Osteocyte (in vitro differentiated cells): ENCODE data around the gene SQSTM1. TPM values are rescaled to one million over a fixed set of nuclear protein-coding genes. Genes with fewer than 3 reads are reported as not detected.
A peak's percentile ranks its signal among the peaks of the same experiment; 100 is the strongest.

Source experiments
- DNase-seq: peaks from one replicate; pipeline ENCODE4 v3.0.0; 2021; ENCODE audit warnings: mixed read lengths; ENCODE audit not compliant: unreplicated experiment; ENCODE audit errors: extremely low spot score
- H3K27ac Mint-ChIP-seq: one replicate; pipeline ENCODE4 v1.8.0; 2021; ENCODE audit warnings: mild to moderate bottlenecking, mixed read lengths; ENCODE audit not compliant: unreplicated experiment
- H3K27me3 Mint-ChIP-seq: one replicate; pipeline ENCODE4 v1.8.0; 2021; ENCODE audit warnings: mixed read lengths; ENCODE audit not compliant: unreplicated experiment
- H3K36me3 Mint-ChIP-seq: one replicate; pipeline ENCODE4 v1.8.0; 2021; ENCODE audit warnings: mixed read lengths; ENCODE audit not compliant: unreplicated experiment
- H3K4me1 Mint-ChIP-seq: one replicate; pipeline ENCODE4 v1.8.0; 2021; ENCODE audit warnings: mixed read lengths; ENCODE audit not compliant: unreplicated experiment
- H3K4me3 Mint-ChIP-seq: one replicate; pipeline ENCODE4 v1.8.0; 2021; ENCODE audit warnings: mild to moderate bottlenecking, moderate library complexity, mixed read lengths; ENCODE audit not compliant: unreplicated experiment
- H3K9me3 Mint-ChIP-seq: one replicate; pipeline ENCODE4 v1.8.0; 2021; ENCODE audit warnings: mixed read lengths; ENCODE audit not compliant: unreplicated experiment
- CTCF ChIP-seq: fragments of 200-600 bp; sonication (generic); IDR thresholded peaks from 2 replicates; pipeline ENCODE4 v1.5.0; 2021; ENCODE audit warnings: antibody characterized with exemption, mild to moderate bottlenecking, moderate library complexity
- total RNA-seq: library from RNA; stranded (reverse); gene quantifications from 2 replicates; pipeline ENCODE4 v1.2.1, GENCODE V29; 2021

The SQSTM1 gene
- total RNA-seq, 1 donor from 2014 or later: 447 TPM

DNA sequence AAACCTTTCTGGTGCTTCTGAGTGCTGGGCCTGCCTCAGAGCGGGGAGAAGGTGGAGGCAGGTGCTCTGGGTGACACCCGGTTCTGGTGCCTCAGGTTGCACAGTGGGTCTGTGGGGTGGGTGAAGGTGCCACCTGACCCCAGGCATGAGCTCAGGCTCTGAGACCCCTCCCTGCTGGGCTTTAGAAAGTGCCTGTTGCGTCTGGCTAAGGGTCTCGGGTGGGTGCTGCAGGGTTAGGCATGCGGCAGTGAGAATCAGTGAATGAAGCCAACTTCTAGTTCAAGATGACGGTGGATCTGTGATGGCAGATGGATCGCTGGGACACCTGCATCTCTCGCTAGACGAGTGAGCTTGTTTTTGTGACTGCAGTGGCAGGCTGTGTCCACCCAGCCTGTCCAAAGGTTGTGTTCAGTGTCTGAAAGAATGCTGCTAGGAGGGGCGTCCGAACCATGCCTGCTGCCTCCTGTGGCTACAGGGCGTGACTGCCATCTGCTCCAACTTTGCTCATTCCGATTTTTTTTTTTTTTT is 5.0 kb downstream of the SQSTM1 start:
- Mint-ChIP-seq H3K4me1 (peaks cover 37% of the 10 kb centered on the region), H3K36me3 (peaks cover 67% of the 10 kb centered on the region), H3K4me3 (no peak overlapping the region), H3K27me3 (no peaks in the 10 kb centered on the region), H3K27ac (no peak overlapping the region), H3K9me3 (no peaks in the 10 kb centered on the region)
- no peak for DNase-seq
- TF ChIP-seq CTCF: no peak

DNA sequence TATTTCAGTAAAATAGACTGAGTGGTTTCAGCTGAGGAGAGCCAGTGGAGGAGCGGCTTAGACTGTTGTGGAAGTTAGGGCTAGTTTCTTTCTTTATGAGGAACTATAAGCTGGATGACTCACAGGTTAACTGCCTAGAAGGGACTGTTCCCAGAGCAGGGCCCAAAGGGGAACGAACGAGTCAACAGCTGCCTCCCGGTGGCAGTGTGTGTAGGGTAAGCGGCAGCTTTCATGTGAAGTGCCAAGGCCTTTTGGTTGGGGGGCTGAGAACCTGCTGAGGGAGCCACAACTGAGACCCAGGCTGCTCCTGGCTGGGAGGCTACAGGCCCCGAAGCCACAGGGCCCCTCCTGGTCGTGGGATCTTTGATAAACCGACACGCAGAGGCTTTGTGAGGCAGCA is 7.0 kb downstream of the SQSTM1 start:
- no peak for DNase-seq
- TF ChIP-seq CTCF: no peak
- Mint-ChIP-seq H3K27ac (peak overlapping the region; percentile 34), H3K36me3 (peaks cover 79% of the 10 kb centered on the region), H3K27me3 (no peaks in the 10 kb centered on the region), H3K4me3 (no peak overlapping the region), H3K4me1 (peaks cover 32% of the 10 kb centered on the region), H3K9me3 (no peaks in the 10 kb centered on the region)

DNA sequence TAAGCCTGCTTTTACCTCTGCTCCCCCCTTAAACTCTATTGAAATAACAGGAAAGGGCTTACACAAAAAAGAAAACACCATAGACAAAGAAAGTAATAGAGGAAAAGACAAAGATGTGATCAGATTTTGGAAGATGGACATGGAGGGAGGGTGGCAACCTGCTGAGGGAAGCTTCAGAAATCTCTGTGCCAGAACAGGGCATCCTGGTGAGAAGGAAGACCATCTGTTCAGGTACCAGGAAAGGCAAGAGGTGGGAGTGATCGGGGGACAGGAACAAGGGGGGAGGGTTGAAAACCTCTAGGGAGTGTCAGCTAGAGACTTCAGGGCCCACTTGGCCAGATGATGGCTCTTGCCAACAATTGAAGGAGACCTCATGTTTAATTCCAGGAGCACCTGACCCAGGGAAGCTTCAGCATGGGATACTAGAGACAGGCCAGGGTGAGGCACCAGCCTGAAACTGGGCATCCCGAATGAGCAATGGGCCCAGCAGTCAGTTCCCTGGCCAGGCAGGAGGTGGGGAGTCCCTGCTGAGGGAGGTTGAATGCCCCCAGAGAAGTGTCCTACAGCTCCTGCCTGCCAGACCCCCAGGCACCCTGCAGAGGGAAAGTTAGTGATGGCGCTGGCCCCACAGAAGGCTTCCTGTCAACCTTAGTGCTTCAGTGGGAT is 8.2 kb downstream of the SQSTM1 start:
- Mint-ChIP-seq H3K9me3 (no peaks in the 10 kb centered on the region), H3K4me3 (no peak overlapping the region), H3K4me1 (peaks cover 23% of the 10 kb centered on the region), H3K36me3 (peaks cover 81% of the 10 kb centered on the region), H3K27me3 (no peaks in the 10 kb centered on the region), H3K27ac (no peak overlapping the region)
- no peak for DNase-seq
- TF ChIP-seq CTCF: no peak

DNA sequence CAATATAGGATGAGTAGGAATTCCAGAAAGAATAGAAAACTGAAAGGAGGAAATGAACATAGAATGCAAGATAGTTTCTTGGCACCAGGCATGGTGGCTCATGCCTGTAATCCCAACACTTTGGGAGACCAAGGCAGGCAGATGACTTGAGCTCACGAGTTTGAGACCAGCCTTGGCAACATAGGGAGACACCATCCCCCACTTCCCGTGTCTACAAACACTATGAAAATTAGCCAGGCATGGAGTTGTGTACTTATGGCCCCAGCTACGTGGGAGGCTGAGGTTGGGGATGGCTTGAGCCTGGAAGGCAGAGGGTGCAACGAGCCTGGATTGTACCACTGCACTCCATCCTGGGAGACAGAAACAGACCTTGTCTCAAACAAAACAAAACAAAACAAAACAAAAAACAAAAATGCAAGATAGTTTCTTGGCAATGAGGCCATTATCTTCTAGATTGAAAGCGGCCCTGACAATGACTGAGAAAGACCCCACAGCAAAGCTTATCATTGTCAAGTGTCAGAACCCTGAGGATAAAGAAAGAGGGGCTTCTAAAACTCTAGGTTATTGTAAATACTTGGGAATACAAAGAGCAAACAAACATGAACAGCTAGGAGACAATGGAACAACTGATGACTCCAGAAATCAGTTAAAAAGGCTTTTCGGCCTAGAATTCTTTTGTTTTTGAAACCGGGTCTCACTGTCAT is 9.2 kb downstream of the SQSTM1 start:
- peaks cover 18% of the 10 kb centered on the region for H3K4me1 Mint-ChIP-seq
- H3K27ac Mint-ChIP-seq: peak overlapping the region; percentile 3
- H3K9me3 Mint-ChIP-seq: no peaks in the 10 kb centered on the region
- peaks cover 74% of the 10 kb centered on the region for H3K36me3 Mint-ChIP-seq
- DNase-seq: no peak
- H3K27me3 Mint-ChIP-seq: no peaks in the 10 kb centered on the region
- no peak for TF ChIP-seq CTCF
- H3K4me3 Mint-ChIP-seq: no peak overlapping the region

DNA sequence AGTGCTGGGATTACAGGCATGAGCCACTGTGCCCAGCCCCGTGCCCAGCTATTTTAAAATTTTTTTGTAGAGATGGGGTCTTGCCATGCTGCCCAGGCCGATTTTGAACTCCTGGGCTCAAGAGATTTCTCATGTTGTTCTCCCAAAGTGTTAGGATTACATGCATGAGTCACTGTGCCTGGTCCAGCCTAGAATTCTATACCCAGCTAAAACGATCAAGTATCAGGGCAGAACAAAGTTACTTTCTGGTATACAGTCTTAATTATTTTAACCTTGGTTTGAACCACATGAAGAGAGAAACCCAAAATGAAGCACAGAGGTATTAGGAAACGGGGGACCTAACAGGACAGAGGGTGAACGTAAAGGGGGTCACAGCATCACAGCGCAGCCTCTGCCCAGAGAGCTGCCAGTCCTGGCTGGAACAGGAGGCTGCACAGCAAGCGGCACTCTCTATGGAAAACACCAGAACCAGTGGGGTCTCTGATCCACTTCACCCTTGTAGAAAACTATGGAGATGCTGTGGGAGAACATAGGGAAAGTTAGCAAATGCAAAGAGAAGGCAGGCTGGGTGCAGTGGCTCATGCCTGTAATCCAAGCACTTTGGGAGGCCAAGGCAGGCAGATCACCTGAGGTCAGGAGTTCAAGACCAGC is 10.2 kb downstream of the SQSTM1 start:
- Mint-ChIP-seq H3K4me3 (no peak overlapping the region), H3K4me1 (peaks cover 12% of the 10 kb centered on the region), H3K27ac (peak overlapping the region; percentile 7), H3K27me3 (no peaks in the 10 kb centered on the region), H3K9me3 (no peaks in the 10 kb centered on the region), H3K36me3 (peaks cover 69% of the 10 kb centered on the region)
- no peak for TF ChIP-seq CTCF
- DNase-seq: no peak
